Ishikawa (cell line): ENCODE measurements around the gene TBC1D22A.

ENCODE experiments used
- CEBPB ChIP-seq: IDR thresholded peaks from 2 replicates; pipeline ENCODE4 v1.6.1; 2012
- EGR1 ChIP-seq: IDR thresholded peaks from 2 replicates; pipeline ENCODE4 v1.6.1; 2012
- EP300 ChIP-seq: IDR thresholded peaks from 2 replicates; pipeline ENCODE4 v1.6.1; 2012; ENCODE audit warnings: borderline replicate concordance
- FOXM1 ChIP-seq: IDR thresholded peaks from 2 replicates; pipeline ENCODE4 v1.6.1; 2012; ENCODE audit warnings: low read depth, borderline replicate concordance
- RAD21 ChIP-seq: IDR thresholded peaks from 2 replicates; pipeline ENCODE4 v1.6.1; 2012; ENCODE audit warnings: low read depth
- TAF1 ChIP-seq: IDR thresholded peaks from 2 replicates; pipeline ENCODE4 v1.6.1; 2012; ENCODE audit warnings: low read depth, mild to moderate bottlenecking
- TCF12 ChIP-seq: IDR thresholded peaks from 2 replicates; pipeline ENCODE4 v1.6.1; 2012; ENCODE audit warnings: low read depth
- TEAD4 ChIP-seq: IDR thresholded peaks from 2 replicates; pipeline ENCODE4 v1.6.1; 2012
- YY1 ChIP-seq: IDR thresholded peaks from 2 replicates; pipeline ENCODE4 v1.6.1; 2012; ENCODE audit warnings: low read depth
- ZBTB7A ChIP-seq: IDR thresholded peaks from 2 replicates; pipeline ENCODE4 v1.6.1; 2012; ENCODE audit warnings: low read depth
- TF ChIP-seq, protein P1 (sequence below): IDR thresholded peaks from 2 replicates; pipeline ENCODE4 v1.6.1; 2012
- TF ChIP-seq, protein P2 (sequence below): IDR thresholded peaks from 2 replicates; pipeline ENCODE4 v1.6.1; 2012

GRCh38 chr22:46857142-46857884 lies 94.9 kb downstream of the TBC1D22A start:
- no peak for TF ChIP-seq EP300
- TF ChIP-seq CEBPB, result no peak
- TF ChIP-seq, protein P1, sequence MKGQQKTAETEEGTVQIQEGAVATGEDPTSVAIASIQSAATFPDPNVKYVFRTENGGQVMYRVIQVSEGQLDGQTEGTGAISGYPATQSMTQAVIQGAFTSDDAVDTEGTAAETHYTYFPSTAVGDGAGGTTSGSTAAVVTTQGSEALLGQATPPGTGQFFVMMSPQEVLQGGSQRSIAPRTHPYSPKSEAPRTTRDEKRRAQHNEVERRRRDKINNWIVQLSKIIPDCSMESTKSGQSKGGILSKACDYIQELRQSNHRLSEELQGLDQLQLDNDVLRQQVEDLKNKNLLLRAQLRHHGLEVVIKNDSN, result no peak
- TF ChIP-seq EGR1, result no peak
- TF ChIP-seq, protein P2, sequence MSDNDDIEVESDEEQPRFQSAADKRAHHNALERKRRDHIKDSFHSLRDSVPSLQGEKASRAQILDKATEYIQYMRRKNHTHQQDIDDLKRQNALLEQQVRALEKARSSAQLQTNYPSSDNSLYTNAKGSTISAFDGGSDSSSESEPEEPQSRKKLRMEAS, result no peak
- no peak for TF ChIP-seq TAF1
- TF ChIP-seq TCF12, result no peak
- no peak for TF ChIP-seq YY1
- TF ChIP-seq RAD21, result no peak
- no peak for TF ChIP-seq TEAD4
- TF ChIP-seq FOXM1, result no peak
- no peak for TF ChIP-seq ZBTB7A
